ENCODE results near the gene SIPA1L3.
A peak's percentile ranks its signal among the peaks of the same experiment; 100 is the strongest.

Gene SIPA1L3

GRCh38 chr19:37964109-37964508, 57.1 kb downstream of the SIPA1L3 start:
- no peak for DNase-seq (ENCODE audit: low read depth in 2 of 2)
- no peak for TF ChIP-seq CTCF (IDR thresholded peaks at IDR 0.05; ENCODE audit: low read depth, low read length)
- no peak overlapping the region for H3K4me3 ChIP-seq (replicated peaks in 1 of 2; ENCODE audit: low read depth in 2 of 2, low read length in 2 of 2)

GRCh38 chr19:37966211-37966661, 59.2 kb downstream of the SIPA1L3 start:
- H3K4me3 ChIP-seq (replicated peaks in 1 of 2; ENCODE audit: low read depth in 2 of 2, low read length in 2 of 2), result no peak overlapping the region
- TF ChIP-seq CTCF (IDR thresholded peaks at IDR 0.05; ENCODE audit: low read depth, low read length), result no peak
- no peak for DNase-seq (ENCODE audit: low read depth in 2 of 2)

- TF ChIP-seq CTCF (IDR thresholded peaks at IDR 0.05; ENCODE audit: low read depth, low read length), result no peak
- no peak for DNase-seq (ENCODE audit: low read depth in 2 of 2)
- no peak overlapping the region for H3K4me3 ChIP-seq (replicated peaks in 1 of 2; ENCODE audit: low read depth in 2 of 2, low read length in 2 of 2)
Measured at GRCh38 chr19:37966662-37967231, 59.7 kb downstream of the SIPA1L3 start.

- DNase-seq (ENCODE audit: low read depth in 2 of 2), result peak in 1 of 2 donors; percentile 38
- no peak overlapping the region for H3K4me3 ChIP-seq (replicated peaks in 1 of 2; ENCODE audit: low read depth in 2 of 2, low read length in 2 of 2)
- TF ChIP-seq CTCF (IDR thresholded peaks at IDR 0.05; ENCODE audit: low read depth, low read length), result no peak
Measured at GRCh38 chr19:37969695-37970094, 62.7 kb downstream of the SIPA1L3 start.

GRCh38 chr19:37970699-37971098, 63.7 kb downstream of the SIPA1L3 start:
- no peak for DNase-seq (ENCODE audit: low read depth in 2 of 2)
- TF ChIP-seq CTCF (IDR thresholded peaks at IDR 0.05; ENCODE audit: low read depth, low read length), result no peak
- H3K4me3 ChIP-seq (replicated peaks in 1 of 2; ENCODE audit: low read depth in 2 of 2, low read length in 2 of 2), result no peak overlapping the region

- no peak for DNase-seq (ENCODE audit: low read depth in 2 of 2)
- no peak overlapping the region for H3K4me3 ChIP-seq (replicated peaks in 1 of 2; ENCODE audit: low read depth in 2 of 2, low read length in 2 of 2)
- no peak for TF ChIP-seq CTCF (IDR thresholded peaks at IDR 0.05; ENCODE audit: low read depth, low read length)
Measured at GRCh38 chr19:37972803-37973202, 65.8 kb downstream of the SIPA1L3 start.

GRCh38 chr19:37973666-37974065, 66.7 kb downstream of the SIPA1L3 start:
- no peak for DNase-seq (ENCODE audit: low read depth in 2 of 2)
- TF ChIP-seq CTCF (IDR thresholded peaks at IDR 0.05; ENCODE audit: low read depth, low read length), result no peak
- H3K4me3 ChIP-seq (replicated peaks in 1 of 2; ENCODE audit: low read depth in 2 of 2, low read length in 2 of 2), result no peak overlapping the region

All from cardiac fibroblast (primary cell).